ENCODE measurements around the gene AEN.

The AEN gene

DNA sequence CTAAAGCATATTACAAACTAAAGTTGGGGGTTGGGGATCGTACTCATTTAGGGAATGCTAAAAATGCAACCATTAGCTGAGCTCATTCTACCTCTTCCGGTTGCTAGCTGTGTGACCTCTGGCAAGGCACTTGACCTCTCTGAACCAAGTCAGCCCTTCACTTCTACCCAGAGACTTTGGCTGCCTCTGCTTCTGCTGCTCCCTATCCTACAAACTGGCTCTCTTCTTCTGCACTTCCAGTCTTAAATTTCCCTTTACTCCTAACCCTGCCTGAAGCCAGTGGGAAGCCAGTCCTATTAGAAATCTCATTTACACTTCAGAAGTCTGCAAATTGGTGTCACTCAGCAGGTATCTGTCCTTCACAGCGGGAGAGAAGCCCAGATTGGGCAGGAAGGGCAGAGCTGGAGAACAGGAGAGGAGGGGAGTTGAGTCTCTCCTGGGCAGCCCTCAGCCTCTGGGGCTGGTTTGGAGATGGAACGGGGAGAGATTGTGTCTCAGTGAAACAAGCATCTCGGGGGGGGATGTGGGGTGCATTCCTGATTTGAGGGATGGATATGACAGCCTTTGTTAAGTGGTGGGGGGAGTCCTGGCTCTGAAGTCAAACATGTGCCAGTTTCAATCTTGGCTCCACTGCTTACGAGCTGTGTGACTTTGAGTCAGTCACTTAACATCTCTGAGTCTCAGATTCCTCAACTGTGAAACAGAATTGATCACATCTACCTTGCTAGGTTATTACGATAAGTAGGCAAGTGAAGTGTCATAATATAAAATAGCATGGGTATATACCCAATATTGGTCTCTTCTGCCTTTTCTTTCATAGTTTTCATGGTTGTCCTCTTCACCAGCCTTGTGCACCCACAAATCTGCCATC, 7.8 kb upstream of the AEN start:
- DNase-seq = no peak

DNA sequence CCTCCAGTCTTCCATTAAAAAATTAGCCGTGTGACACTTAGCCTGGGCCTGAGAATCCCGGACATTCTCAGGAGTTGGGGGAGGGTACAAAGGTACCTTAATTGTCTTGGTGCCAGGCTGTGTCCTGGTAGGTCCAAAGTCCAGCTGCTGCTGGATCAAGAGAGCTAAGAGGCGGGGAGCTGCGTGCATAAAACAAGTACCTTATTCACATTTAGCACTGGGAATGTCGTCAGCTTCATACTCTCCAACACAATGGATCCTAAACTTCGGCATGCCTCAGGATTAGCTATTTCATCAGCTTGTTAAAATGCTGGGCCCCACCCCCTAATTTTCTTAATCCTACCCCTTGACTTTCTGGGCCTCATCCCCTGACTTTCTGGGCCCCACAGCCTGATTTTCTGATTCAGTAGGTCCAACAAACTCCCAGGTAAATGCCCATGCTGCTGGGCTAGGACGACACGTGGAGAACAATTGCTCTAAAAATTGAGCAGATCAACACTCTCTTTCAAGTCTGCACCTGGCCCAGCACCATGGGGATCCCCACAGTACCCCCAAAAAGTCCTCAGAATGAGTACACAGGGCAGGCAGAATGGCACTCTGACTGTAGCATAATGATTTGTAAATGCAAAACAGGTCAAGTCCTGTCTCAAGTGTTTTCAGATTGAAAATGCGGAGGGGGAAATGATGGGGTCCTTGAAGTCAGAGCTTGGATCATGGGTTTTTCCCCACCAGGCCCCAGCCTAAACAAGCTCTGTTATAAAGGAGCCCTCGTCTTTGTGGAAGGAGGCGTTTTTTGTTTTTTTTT, 5.6 kb upstream of the AEN start:
- no peak for DNase-seq

DNA sequence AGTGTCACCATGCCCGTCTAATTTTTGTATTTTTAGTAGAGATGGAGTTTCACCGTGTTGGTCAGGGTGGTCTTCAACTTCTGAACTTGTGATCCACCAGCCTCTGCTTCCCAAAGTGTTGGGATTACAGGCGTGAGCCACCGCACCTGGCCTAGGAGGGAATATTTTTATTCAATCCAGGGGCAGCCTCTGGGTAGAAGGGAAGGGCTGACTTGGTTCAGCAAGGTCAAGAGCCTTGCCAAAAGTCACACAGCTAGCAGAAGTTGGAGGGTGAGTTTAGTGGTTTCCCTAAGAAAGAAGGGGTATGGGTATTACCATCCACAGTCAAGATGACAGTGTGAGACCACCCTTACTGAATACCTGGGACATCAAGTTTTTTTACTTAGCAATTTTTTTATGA, 4.9 kb upstream of the AEN start:
- DNase-seq = no peak

DNA sequence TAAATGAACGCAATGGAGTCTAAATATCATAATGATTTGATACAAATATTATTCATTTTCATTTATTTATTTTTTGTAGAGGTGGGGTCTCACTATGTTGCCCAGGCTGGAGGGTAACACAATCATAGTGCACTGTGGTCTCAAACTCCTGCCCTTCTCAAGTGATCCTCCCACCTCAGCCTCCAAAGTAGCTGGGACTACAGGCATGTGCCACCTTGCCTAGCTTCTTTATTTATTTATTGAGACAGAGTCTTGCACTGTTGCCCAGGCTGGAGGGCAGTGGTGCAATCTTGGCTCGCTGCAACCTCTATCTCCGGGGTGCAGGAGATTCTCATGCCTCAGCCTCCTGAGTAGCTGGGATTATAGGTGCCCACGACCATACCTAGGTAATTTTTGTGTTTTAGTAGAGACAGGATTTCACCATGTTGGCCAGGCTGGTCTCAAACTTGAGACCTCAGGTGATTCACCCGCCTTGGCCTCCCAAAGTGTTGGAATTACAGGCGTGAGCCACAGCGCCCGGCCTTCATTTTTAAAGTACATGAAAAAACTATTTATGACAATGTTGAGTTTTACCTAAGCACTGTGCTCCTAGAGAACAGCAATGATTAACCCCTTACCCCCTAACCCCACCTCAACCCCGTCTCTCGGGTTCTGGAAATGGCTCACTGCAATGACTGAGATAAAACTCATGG, 4.0 kb upstream of the AEN start:
- DNase-seq = no peak

DNA sequence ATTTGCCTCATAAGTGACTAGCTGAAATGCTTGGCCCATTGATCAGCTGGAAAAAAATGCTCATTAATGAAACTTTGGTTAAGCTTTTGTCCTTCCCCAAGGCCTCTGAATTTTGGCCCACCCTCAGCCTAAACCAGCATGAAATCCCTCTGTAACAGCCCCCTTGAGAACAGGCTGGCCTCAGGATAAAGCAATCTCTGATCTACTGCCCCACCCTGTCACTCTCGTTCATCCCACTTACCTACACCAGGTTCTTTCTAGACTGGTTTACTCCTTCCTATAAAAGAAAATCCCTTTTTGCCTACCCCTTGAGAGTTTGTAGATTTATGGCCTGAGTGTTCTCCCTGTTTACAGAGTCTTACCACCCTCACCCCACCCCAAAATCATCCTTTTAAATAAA, 3.4 kb upstream of the AEN start:
- DNase-seq = no peak

DNA sequence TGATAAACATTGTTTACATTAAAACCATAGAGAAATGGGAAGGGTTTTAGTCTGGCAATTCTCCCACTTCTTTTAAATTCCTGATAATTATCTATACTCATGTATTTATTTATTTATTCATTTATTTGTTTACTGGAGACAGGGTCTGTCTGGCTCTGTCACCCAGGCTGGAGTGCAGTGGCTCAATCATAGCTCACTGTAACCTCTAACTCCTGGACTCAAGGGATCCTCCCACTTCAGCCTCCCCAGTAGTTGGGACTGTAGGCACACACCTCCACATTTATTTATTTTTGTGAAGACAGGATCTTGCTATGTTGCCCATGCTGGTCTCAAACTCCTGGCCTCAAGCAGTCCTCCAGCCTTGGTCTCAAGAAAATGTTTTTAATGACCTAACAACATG, 2.5 kb upstream of the AEN start:
- DNase-seq = no peak

DNA sequence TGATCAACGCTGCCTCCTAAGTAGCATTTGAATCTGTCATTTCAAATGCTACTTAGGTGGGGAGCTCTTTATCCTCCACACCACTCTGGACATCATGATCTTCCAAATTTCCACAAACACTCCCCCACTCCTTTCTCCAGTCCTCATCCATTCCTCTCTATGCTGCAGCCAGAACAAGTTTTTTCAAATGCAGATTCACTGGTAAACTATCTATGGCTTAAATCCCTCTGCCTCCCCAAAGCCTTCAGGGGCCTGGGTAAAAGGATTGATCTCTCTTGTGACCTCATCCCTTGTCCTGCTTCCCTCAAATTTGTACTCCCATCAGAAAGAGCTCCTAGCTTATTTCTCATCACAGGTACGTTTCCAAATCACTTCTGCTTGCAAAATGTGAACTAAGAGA, 1.3 kb upstream of the AEN start:
- no peak for DNase-seq

DNA sequence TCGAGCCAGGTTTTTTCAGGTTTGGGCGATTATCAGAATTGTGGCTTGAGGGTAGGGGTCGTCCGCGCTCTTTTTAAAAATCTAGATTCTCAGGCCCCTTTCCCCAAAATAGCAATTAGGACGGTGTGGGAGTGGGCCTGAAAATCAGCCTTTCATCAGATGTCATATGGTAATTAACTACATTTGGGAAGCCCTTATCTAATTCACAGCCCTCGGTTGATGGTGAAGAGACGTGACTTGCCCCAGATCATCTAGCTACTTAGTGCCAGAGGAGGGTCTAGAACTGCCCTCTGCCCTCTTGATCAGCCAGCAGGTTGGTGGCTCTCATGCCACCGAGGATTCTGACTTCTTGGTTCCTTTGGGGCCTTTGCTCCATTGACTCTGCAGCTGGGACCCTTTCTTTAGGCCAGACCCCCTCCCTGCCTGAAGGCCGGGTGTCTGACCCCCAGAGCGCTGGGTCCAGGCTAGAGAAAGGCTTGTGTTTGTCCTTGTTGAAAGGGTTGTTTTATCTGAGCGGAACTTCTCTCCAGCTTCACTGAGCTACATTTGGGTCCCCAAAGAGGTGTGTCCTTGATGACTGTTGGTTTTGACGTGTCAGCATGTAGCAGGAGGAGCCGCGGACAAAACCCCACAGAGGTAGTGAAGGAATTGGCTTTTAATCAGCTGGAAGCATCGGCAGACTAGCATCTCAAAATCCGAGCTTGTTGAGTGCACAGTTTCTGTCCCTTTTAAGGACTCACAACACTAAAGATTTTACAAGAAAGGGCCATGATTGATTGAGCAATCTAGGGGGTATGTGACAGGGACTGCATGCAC, 857 bp downstream of the AEN start:
- DNase-seq = peak; percentile 72

DNA sequence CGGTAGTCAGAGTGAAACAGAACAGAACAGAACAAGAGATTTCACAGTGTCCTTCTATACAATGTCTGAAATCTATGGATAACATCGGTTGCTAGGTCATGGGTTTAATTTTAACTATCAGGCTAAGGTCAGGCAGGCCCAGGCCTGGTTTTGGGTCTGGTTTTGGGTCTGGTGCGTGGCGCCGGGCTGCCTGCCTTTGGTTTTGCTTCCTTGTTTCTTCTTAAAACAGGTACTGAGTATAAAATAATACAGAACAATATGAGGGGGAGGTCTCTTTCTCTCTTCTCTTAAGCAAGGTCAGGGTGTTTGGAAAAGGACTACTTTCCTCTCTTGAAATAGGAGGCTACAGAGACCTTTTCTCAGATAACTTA, 1.4 kb downstream of the AEN start:
- DNase-seq = no peak

DNA sequence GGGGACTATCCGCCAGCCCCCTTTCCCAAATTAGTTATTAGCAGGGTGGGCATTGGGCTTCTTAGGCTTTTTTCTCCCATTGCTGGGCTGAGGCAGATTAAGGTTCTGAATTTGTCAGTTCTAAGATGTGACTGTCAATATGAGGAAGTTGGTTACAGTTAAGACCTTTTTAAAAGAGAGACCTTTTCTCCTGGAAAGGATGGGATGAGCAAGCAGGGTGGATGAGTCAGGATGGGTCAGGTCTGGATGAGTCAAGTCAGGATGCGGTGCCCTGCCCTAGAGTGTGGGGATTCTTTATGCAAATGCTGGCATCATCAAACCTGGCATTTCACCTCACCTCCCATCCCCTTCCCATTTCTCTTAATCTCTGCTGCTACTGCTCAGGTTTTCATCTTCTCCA, 1.9 kb downstream of the AEN start:
- peak; percentile 90 for DNase-seq

DNA sequence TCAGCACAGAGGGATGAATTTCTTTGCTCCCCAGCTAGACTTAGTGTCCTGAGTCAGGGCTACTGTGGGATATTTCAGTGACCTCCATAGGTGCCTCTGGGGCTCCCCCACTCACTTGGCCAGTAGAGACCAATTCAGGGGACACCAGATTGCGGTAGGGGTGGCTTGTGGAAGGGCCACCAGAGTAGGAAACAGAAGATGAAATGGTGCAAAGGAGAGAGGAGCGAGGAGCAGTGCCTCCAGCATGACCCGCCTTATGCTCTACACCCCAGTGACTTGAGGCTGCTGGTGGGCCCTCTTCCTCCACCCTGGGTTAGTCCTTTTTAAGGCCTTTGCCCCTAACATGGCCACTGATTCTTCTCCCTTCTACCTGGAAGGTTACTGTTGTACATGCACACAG, 2.5 kb downstream of the AEN start:
- no peak for DNase-seq

DNA sequence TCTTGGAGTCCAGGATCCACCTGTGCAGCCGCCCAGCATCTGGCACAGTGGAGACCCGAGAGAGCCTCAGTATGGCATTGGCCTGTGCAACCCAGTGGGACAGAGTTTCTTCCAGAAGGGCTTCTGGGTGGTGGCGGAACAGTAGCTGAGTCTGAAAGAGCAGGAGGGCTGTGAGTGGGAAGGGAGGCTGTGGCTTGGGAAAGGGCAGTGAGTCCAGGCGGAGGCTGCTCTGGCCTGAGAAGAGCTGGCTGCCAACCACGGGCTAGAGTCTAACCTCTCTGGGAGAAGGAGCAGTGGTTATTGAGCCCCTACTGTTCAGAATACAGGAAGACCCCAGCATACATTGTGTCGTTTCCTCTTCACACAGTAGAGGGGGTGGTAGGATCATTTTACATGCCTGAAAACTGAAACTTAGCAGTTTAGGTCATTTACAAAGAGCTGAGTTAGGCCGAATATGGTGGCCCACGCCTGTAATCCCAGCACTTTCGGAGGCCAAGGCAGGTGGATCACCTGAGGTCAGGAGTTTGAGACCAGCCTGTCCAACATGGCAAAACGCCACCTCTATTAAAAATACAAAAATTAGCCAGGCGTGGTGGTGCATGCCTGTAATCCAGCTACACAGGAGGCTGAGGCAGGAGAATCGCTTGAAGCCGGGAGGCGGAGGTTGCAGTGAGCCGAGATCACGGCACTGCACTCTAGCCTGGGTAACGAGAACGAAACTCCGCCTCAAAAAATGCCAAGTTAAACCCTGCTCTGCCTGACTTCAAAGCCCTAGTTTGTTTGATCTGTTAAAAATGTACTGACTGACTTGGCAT, 3.2 kb downstream of the AEN start:
- DNase-seq = peak; percentile 71

DNA sequence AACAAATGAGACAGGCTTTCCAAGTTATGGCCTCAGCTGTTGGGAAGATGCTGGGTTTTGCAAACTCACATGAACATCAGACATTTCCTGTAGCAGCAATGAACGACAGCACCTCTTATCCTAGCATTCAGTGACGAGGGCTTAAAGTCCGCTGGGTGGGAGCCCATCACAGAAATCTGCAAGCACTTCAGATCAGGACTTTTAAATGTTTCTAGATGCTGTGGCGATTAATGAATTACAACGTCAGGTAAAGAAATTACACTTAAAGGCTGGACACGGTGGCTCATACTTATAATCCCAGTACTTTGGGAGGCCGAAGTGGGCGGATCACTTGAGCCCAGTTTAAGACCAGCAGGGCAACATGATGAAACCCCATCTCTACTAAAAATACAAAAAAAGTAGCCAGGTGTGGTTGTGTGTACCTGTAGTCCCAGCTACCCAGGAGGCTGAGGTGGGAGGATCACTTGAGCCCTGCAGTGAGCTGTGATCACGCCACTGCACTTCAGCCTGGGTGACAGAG, 3.9 kb downstream of the AEN start:
- DNase-seq = no peak

DNA sequence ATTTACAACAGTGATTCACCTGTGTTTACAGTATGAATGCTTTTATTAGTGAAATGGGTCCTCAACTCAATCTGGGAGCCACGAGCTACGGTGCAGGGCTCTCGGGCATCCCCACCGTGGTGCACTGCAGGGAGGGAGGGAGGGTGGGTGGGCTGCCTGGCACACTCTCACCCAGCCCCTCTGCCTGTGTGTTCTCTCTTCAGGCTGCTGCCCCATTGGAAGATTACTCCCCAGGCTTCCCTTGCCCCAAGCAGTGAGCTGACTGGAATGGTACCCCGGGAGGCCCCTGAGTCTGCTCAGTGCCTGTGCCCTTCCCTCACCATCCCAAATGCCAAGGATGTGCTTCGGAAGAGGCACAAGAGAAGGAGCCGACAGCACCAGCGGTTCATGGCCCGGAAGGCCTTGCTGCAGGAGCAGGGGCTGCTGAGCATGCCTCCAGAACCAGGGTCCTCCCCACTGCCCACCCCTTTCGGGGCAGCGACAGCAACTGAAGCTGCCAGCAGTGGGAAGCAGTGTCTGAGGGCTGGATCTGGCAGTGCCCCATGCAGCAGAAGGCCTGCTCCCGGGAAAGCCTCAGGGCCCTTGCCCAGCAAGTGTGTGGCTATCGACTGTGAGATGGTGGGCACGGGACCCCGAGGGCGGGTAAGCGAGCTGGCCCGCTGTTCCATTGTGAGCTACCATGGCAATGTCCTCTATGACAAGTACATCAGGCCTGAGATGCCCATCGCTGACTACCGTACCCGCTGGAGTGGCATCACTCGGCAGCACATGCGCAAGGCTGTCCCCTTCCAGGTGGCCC, 5.0 kb downstream of the AEN start:
- no peak for DNase-seq

DNA sequence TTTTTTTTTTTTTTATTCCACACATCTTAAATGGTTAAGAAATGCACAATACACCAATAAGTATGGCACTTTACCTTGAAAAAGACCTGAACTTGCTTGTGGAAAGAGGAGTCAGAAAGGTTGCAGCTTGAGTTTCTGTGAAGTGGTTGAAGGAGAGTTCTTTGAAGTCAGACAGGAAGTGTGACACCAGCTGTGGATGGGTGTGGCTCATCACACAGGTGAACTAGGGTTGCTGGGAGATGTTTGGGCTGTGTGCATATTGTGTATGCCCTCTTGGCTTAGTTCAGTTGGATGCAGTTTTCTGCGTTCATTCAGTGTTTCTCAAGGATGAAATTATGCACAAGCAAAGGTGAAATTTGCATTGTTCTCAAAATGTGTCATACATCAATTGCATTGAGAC, 6.3 kb downstream of the AEN start:
- DNase-seq = no peak

DNA sequence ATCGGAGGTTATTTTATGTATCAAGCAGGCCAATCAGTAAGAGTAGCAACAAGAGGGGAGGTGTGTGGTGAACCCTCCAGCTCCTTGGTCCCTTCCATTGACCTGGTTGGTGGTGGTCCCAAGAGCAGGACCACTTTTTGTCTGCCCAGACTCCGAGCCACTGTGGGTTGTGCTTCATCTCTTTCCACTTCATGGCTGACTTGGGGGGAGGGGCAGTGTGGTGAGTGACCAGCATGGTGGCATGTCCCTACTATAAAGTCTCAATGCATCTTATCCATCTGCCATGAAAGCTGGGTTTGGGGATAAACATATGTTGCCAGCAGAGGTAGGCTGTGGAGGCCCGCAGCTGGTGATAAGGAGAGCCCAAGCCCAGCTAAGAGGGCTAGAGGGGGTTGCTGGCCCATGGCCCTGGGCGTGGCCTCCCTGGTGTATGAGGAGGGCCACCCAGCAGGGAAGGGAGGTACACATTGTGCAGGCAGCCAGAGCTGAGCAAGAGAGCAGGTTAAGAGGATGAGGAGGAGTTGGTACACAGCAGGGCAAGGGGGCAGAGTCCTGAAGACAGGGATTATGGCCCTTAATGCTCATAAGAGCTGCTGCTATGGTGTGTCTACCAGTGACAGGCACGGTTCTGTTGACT, 7.0 kb downstream of the AEN start:
- DNase-seq = no peak

DNA sequence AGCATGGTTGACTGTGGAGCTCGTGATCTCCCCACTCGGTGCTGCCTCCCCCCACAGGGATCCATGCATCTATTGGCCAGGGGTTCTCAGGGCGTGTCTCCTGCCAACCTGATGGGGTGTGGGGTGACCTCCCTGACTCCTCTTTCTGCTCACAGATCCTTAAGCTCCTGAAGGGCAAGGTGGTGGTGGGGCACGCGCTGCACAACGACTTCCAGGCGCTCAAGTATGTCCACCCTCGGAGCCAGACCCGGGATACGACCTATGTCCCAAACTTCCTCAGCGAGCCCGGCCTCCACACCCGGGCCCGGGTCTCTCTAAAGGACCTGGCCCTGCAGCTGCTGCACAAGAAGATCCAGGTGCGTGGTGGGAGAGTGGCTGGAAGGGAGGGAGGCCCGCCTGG, 7.9 kb downstream of the AEN start:
- DNase-seq = no peak

DNA sequence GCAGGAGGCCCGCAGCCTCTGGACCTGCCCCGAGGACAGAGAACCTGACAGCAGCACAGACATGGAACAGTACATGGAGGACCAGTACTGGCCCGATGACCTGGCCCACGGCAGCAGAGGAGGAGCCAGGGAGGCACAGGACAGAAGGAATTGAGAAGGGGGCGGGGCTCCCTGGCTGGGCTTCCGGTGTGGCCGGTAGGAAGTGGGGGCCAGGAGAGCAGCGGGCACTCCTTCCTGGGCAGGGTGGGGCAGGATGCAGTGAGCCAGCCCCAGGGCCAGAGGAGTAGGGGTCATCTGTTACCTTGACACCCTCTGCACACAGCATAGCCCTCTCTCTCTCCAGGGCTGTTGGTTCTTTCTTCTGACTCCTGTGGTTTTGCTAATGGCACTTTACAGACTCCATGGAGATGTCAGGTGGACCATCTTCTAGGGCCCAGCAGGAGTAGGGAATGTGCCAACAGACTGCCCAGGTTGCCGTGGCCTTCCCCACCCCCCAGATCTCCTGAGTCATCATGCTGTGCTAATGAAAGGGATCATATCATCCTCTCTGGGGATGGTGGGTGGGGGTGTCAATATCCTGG, 9.1 kb downstream of the AEN start:
- DNase-seq = no peak

DNA sequence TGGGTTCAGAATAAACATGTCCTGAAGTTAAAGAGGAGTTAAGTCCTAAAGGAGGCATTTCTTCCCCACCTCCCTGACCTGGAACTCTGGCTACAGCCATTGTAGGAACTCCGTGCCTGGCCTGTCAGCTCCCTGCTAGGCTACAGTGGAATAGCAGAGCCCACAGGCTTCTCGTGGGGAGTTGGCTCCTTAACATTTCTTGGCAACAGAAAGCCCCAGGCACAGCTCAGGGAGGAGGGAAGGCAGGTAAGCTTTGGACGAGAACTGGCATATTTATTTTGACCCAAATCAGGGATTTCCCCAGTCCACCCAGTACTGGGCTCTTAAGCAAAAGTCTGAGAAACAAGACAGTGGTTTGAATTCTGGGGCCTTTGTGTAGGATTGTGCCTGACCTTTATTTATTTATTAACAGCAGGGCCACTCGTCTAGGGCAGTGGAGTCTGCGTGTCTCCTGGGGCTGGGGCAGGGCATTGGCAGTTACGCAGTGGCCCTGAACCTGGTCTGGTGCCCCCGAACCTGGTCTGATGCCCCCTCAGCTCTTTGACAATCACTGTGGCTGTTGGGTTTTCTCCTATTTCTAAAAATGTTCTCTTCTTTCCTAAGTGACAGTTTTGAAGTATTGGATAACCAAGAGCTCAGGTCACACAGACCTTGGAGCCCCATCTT, 9.8 kb downstream of the AEN start:
- DNase-seq = no peak

Data from suppressor macrophage treated with lipopolysaccharide for 4 hours (primary cell).